ENCODE measurements around the gene RNU11. TPM values are rescaled to one million over a fixed set of nuclear protein-coding genes. Genes with fewer than 3 reads are reported as not detected.

The RNU11 gene
- total RNA-seq, result not detected in 2 replicates

DNA sequence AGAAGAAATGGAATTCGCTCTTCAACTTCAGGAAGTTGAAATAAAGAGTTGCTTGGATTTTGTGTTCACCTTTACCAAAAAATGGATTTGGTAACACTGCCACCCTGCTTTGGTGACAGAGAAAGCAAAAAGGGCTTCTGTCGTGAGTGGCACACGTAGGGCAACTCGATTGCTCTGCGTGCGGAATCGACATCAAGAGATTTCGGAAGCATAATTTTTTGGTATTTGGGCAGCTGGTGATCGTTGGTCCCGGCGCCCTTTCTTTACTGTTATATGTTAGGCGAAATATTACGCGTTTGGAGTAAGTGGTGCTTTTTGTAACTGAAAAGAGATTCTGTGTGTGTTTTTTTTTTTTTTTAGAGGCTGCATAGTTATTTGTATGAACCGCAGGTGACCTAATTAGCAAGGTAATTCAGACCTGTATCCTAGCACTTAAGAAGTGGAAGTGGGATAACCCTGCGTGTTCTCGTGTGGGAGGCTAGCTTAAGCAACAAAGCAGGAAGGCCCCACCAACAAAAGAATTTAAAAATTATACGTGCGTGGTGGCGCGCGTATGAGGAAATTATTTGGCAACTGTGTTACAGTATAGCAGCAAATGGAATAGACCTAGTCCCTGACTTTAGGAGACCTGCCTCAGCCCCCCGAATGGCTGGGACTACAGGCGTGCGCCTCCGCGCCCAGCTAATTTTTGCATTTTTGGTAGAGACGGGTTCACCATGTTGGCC, at the start of gene RNU11:
TSS of gene RNU11 (plus strand) at position 127 of the 725 bp plus-strand sequence.
- H3K4me3 ChIP-seq (ENCODE audit: low read depth, low read length), result peak within 1 kb of the TSS; percentile 43
- DNase-seq (ENCODE audit: low read depth), result peak; percentile 98
- no peak for TF ChIP-seq CTCF (IDR thresholded peaks at IDR 0.05; ENCODE audit: insufficient read depth, low read depth, low read length)

DNA sequence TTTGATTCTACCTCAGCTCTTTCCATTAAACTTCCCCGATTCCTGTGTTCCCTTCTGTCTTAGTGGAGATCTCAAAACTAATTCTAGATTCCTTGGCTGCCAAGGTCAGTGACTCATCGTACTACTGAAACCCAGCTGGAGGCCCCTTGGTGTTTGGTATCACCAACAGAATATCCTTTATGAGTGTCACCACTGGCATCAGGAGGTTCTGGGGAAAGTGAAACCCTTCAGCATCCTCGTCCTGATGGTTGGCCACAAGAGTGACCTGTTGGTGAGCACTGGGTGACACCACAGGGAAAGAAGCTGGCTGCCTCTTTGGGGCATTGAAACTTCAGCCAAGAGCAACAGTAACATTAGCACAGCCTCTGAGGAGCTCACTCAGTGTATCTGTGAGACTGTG, 46.7 kb upstream of the RNU11 start:
- H3K4me3 ChIP-seq (ENCODE audit: low read depth, low read length), result no peak overlapping the region
- peak; percentile 86 for DNase-seq (ENCODE audit: low read depth)
- TF ChIP-seq CTCF (IDR thresholded peaks at IDR 0.05; ENCODE audit: insufficient read depth, low read depth, low read length), result no peak

DNA sequence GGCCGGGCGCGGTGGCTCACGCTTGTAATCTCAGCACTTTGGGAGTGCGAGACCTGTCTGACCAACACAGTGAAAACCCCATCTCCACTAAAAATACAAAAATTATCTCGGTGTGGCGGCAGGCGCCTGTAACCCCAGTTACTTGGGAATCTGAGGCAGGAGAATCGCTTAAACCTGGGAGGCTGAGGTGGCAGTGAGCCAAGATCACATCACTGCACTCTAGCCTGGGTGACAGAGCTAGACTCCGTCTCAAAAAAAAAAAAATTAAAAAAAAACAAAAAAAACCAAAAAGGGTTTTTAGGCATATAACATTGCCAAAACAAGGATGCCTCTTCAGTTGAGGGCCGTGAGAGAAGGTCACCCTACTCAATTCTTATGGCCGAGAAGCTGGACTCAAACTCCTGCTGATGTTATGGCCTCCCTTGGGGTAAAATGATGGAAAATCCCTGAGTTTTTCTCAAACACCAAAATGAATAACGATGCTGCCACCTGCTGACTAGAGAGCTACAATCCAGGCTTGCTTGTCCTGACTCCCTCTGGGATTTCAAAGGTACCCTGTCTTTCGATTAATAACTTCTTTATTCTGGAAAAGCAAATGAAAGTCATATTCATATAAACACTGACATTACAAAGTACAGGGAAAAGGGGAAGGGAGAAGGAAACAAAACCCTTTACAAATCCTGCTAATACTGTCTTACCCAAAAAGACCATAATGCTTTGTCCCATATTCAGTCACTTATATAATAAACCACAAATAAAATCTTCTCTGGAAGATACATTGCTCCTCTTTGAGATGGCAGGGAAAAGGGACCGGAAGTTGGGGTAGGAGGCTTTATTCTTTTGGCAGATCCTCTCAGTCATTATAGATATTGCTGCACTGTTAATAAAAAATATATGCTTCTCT, 45.6 kb upstream of the RNU11 start:
- TF ChIP-seq CTCF (IDR thresholded peaks at IDR 0.05; ENCODE audit: insufficient read depth, low read depth, low read length), result peak; percentile 76
- peak; percentile 84 for DNase-seq (ENCODE audit: low read depth)

GRCh38 chr1:28604411-28604810, 44.0 kb upstream of the RNU11 start:
- no peak for TF ChIP-seq CTCF (IDR thresholded peaks at IDR 0.05; ENCODE audit: insufficient read depth, low read depth, low read length)
- DNase-seq (ENCODE audit: low read depth), result no peak
- H3K4me3 ChIP-seq (ENCODE audit: low read depth, low read length), result no peak overlapping the region

More for the DNA sequence above, 45.6 kb upstream of the RNU11 start:
- no peak overlapping the region for H3K4me3 ChIP-seq (ENCODE audit: low read depth, low read length)

DNA sequence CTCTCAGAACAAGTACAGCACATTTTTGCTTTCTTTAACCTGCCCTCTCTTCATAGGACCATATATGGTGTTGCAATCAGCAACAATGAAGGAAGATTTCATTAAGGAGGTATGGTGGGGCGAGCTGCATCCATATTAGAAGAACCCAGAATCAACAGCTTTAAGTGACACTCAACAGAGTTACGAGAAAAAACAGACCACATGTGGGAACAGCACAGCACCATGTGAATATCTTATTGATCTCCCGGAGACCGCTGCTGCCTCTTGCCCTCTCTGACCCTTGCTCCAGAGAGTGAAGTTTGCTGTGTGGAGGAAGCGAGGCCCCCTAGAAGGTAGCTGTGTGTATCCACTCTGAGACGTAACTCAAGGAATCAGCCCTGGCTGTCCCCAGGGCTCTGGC, 43.4 kb upstream of the RNU11 start:
- DNase-seq (ENCODE audit: low read depth), result no peak
- H3K4me3 ChIP-seq (ENCODE audit: low read depth, low read length), result no peak overlapping the region
- TF ChIP-seq CTCF (IDR thresholded peaks at IDR 0.05; ENCODE audit: insufficient read depth, low read depth, low read length), result no peak

DNA sequence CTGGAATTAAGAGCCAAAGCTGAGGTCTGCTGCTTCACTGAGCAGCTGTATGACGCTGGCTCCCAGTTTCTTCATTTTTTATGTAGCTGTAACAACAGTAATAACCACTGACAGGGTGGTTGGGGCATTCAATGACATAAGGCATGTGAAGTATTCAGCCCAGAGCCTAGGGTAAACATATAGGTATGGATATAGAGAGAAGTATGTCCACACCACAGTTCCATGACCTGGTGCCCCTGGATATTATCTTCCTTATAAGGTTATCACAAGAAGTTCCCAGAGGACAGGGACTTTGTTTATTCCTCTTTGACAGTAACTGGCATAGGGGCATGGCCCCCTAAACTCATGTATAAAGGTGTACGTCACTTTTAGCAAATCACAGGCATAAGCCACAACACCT, 41.6 kb upstream of the RNU11 start:
- DNase-seq (ENCODE audit: low read depth), result no peak
- no peak for TF ChIP-seq CTCF (IDR thresholded peaks at IDR 0.05; ENCODE audit: insufficient read depth, low read depth, low read length)
- no peak overlapping the region for H3K4me3 ChIP-seq (ENCODE audit: low read depth, low read length)

Measured in fibroblast of villous mesenchyme (primary cell).